GM19463 (cell line): ENCODE data around the gene GAREM2.

Experiments used
- ATAC-seq: cut with Tn5 transposase; IDR thresholded peaks from one replicate; pipeline ENCODE4 v1.9.1; 2021; ENCODE audit warnings: mild to moderate bottlenecking, moderate library complexity; ENCODE audit not compliant: unreplicated experiment

The GAREM2 gene

GRCh38 chr2:26185954-26186770 lies 13.3 kb downstream of the GAREM2 start:
- no peak for ATAC-seq

- no peak for ATAC-seq
Observed at GRCh38 chr2:26187114-26187513, 14.2 kb downstream of the GAREM2 start.

- no peak for ATAC-seq
Observed at GRCh38 chr2:26187537-26188104, 14.7 kb downstream of the GAREM2 start.

- no peak for ATAC-seq
Observed at GRCh38 chr2:26189123-26189522, 16.2 kb downstream of the GAREM2 start.

DNA sequence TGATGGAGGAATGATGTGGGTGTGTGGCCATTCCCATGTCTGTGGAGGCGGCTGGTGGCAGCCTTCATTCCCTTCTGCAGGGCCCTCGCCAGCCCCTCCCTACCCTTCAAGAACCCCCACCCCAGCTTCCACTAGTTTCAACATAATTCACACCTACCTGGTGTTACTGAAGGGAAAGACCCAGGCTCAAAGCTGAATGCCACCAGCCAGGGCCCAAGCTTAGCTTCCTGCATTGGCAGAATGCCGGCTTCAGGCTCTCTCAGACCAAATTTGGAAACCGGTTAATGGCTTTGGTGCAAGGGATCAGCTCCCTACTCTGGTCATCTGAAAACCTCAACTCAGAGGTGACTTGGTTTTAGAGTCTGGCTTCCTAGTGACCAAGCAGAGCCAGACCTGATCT lies 16.9 kb downstream of the GAREM2 start:
- ATAC-seq = no peak

GRCh38 chr2:26190369-26190768 lies 17.5 kb downstream of the GAREM2 start:
- ATAC-seq = no peak

DNA sequence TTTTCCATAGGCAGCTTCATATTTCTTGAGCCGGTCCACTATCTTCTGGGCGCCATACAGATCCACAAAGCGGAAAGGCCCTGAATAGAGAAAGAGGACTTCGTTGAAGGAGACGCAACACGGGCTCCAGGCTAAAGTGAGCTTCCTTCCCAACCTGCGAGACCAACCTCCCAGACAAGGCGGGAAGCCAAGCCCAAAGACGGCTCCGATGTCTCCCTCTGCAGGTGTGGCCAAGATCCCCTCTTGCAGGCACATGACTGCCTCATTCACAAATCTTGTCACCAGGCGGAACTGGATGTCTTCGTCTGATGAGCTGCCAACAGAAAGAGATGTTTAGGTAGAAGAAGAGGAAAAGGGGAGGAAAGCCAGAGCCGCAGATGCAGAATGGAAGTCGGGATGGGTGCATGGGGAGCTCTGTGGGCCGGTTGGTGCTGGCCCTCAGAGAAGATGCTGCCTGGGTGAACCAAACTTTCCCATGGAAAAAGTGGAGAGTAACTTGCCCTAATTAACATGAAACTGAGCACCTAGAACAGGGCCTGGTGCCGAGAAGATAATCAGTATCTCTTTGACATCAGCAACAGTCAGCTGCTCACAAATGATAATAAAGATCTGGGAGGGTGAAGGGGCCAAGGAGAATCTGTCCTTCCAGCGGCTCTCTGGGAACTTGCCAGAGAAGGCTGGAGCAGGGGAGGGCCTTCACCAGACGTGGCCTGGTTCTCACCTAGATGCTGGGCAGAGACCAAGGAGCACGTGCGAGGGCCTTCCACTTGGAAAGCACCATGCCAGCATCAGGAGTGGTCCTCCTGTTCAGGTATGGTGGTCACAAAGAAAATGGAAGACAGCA lies 18.6 kb downstream of the GAREM2 start:
- ATAC-seq = no peak

DNA sequence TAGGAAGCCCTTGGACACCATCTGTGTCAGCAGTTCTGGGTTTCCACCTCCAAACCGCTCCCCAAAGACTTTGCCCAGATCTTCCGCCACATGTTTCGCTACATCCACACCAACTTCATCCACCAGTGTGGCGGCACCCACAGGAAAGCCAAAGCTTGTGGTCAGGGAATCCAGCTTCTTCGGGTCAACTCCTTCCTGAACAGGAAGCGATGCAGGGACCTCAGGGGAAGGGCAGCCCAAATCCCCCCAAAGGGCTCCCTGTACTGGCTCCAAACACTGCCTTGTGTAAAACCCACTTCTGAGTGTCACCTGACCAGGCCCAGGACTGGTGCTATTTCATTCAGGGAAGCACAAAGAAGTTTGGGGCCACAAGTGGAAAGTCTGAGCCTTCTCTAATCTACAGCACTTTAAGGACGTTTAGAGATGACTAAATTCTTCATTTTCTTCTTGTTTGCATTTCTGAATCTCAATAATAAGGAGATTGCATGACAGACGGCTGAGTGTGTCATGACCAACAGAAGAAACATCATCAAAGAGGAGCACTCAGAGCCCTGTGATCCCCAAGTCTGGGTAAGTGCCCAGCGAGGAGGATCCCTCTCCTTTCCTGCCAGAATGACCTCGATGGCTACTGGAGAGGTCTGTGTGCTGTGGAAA lies 20.8 kb downstream of the GAREM2 start:
- ATAC-seq = no peak

DNA sequence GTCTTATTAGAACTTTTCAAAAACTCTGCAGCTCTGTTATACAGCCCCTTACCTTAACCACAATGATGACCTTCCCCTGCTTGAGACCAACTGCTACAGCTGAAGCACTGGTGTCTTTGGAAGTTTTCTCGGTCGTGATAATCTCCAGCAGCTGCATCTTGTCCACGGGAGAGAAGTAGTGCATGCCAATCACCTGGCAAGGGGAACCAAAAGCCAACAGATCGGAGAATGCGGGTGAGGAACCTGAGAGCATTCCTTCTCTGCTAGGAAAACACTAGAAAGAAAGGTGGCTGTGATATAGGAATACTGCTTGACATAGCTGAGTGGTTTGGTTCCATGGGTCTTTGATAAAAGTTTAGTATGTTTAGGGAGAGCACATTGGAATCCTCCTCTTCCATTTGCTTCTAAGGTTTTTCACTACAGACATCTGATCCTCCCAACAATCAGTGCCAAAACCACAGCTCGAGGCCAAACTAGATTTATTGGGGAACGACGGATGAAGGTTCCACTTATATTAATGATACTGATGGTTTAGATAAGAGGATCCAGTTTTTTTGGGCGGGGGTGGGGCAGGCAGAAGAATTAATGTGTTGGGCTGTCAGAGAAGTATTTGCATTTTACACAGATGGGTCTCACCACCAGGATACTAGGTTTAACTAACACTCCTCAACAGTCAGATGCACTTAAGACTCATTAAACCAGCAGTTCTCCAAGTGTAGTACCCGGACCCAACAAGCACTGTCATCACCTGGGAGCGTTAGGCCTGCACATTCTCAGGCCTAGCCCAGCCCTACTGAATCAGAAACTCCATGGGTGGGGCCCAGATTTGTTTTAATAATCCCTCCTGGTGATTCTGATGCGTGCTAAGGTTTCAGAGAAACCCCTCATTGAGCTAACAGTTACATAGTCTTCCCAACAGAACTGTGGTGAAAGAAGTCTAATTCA lies 22.4 kb downstream of the GAREM2 start:
- ATAC-seq = no peak

DNA sequence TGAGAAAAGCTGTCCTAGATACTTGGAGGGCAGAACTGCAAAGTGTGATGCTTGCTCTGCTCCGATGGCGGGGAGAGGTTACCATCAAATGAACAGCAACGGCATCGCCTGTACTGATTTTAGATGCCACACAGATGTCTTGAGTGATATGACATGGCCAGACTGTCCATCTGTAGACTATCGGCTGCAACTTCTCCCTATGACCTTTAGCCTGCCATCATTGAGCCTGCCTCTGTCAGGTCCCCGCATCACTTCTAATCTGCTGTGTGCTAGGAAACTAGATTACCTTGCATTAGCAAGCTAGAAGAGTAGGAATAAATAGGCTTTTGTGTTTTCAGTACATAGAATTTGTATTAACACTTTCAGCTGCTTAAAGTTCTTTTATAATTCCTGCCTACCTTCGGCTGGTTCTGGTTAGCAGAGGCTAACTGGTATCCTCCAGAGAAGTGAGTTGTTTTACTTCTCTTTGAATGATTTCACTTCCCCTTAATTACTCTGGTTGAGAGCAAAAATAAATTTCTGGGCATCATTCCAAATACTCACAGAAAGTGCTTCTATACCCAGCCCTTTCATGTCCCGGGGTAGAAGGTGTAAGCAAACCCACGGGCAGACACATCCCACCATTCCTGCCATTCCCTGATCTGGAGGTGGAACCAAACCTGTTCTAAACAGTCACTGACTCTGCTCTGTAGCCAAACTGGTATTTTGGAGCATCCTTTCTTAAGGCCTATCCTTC lies 24.0 kb downstream of the GAREM2 start:
- no peak for ATAC-seq

GRCh38 chr2:26197516-26197915 lies 24.6 kb downstream of the GAREM2 start:
- no peak for ATAC-seq

GRCh38 chr2:26202981-26203490 lies 30.1 kb downstream of the GAREM2 start:
- no peak for ATAC-seq

DNA sequence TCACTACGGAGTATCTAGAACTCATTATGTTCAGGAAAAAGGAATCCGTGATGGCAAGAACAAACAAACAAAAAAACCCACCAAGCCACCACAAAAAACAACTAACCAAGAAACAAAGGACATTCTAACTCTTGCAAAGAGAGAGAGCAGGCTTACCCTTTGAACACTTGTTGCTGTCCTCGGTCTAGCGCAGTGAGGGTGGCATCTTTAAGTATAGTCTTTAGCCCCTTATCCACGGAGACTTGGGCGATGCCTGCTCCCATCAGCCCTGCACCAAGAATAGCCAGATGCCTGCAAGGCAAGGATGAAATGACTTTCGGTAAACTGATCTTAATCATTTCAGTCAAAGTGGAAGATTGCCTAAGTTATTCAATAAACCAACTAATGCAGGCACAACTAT lies 31.0 kb downstream of the GAREM2 start:
- no peak for ATAC-seq

DNA sequence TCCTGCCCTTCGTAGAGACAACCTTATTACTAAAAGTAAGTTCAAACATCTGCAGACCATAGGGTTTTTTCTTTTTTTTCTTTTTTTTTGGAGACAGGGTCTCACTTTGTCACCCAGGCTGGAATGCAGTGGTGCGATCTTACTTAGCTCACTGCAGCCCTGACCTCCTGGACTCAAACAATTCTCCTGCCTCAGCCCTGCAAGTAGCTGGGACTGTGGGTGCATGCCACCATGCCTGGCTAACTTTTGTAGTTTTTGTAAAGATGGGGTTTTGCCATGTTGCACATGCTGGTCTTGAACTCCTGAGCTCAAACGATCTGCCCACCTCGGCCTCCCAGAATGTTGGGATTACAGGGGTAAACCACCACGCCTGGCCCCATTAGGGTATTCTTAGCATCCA lies 39.1 kb downstream of the GAREM2 start:
- ATAC-seq = no peak

- no peak for ATAC-seq
Observed at GRCh38 chr2:26214759-26215158, 41.9 kb downstream of the GAREM2 start.

DNA sequence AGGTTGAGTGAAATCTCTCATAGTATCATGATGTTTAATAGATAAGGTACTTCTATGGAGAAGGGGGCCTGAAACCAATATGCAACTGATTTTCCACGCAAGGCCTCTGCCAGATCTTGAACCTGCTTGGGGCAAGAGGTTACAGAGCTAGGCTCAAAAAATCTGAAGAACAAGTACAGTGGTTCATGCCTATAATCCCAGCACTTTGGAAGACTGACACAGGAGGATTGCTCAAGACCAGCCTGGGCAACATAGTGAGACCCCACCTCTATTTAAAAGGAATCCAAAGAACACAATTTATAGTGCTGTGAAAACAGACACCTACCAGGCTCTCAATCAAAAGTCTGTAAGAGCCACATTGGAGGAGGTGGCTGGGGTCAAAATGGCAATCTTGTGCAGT lies 42.9 kb downstream of the GAREM2 start:
- ATAC-seq = no peak

DNA sequence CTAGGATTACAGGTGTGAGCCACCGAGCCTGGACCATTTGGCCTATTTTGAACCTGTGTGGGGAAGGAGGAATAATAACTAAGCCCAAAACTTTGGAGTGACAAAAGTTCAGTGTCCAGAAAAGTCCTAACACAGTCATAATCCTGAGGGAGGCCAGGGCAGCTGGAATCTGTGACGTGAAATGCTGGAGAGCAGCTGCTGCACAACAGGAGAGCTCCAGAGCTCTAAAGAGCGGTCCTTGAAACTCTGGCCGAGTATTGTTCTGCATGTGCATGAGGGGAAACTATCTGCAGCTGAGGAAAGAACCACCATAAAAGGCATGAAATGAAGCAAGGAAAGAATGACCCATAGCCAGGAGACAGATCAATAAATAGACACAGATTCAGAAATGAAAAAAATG lies 43.7 kb downstream of the GAREM2 start:
- no peak for ATAC-seq

DNA sequence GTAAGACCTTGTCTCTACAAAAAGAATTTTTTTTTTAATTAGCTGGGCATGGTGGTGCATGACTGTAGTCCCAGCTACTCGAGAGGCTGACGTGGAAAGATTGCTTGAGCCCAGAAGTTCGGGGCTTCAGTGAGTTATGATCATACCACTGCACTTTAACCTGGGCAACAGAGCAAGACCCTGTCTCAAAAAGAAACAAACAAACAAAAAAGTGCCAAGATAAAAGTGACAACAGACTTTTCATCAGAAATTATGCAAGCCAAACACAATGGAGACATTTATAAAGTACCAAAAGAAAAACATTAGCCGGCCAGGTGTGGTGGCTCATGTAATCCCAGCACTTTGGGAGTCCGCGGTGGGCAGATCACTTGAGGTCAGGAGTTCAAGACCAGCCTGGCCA lies 44.8 kb downstream of the GAREM2 start:
- ATAC-seq = no peak

DNA sequence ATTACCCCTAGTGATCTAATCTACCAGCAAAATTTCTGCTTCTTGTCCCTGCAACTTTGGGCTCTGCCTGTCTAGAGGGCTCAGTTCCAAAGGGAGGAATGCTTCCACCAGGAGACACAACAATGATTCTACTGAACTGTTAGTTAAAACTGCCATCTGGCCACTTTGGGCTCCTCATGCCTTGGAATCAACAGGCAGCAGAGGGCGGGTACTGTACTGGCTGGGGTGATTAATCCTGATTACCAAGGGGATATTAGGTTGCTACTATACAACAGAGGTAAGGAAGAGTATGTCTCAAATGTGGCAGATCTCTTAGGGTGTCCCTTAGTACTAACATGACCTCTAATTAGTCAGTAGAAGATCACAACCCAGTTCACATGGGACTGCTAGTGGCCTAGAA lies 50.1 kb downstream of the GAREM2 start:
- no peak for ATAC-seq
